CD14-positive monocyte (primary cell): ENCODE results near the gene GAS6. TPM values are rescaled to one million over a fixed set of nuclear protein-coding genes. Genes with fewer than 3 reads are reported as not detected.

Experiments
- DNase-seq, 3 donors: peaks; one replicate each; pipeline ENCODE4 v3.0.0-alpha.2; 2011 to 2022
- H2AFZ ChIP-seq: 2 replicates; pipeline ENCODE4 v1.6.0; 2012; ENCODE audit warnings: mild to moderate bottlenecking, low read depth, low read length, inconsistent platforms; ENCODE audit not compliant: insufficient read depth, poor library complexity, severe bottlenecking
- H3K27ac ChIP-seq, 2 donors: 1 replicate in 1 of 2; 2 replicates in 1 of 2; pipeline ENCODE4 v1.5.1; 2012 to 2013; ENCODE audit warnings: low read length in 2 of 2, control low read depth in 1 of 2, inconsistent platforms in 1 of 2, low read depth in 1 of 2, mild to moderate bottlenecking in 1 of 2
- H3K27me3 ChIP-seq, 2 donors: one replicate each; pipeline versions ENCODE4 v1.6.0 to v1.6.1; 2011 to 2013; ENCODE audit warnings: low read length in 2 of 2; ENCODE audit not compliant: control insufficient read depth in 2 of 2, insufficient read depth in 2 of 2
- H3K36me3 ChIP-seq, 2 donors: replicated peaks in 1 of 2; 1 replicate in 1 of 2; 2 replicates in 1 of 2; pipeline versions ENCODE4 v1.5.1 to v1.6.1; 2012 to 2013; ENCODE audit warnings: low read length in 2 of 2, control low read depth in 1 of 2, inconsistent platforms in 1 of 2, mild to moderate bottlenecking in 1 of 2; ENCODE audit not compliant: insufficient read depth in 2 of 2, control insufficient read depth in 1 of 2
- H3K4me1 ChIP-seq, 2 donors: 1 replicate in 1 of 2; 2 replicates in 1 of 2; pipeline versions ENCODE4 v1.5.1 to v1.6.1; 2012 to 2013; ENCODE audit warnings: low read length in 2 of 2, control low read depth in 1 of 2, inconsistent platforms in 1 of 2, mild to moderate bottlenecking in 1 of 2, moderate library complexity in 1 of 2; ENCODE audit not compliant: insufficient read depth in 2 of 2, control insufficient read depth in 1 of 2
- H3K4me2 ChIP-seq: replicated peaks from 2 replicates; pipeline ENCODE3; 2012; ENCODE audit warnings: low read length, moderate library complexity, mild to moderate bottlenecking; ENCODE audit not compliant: poor library complexity, severe bottlenecking; ENCODE audit errors: extremely low read depth
- H3K4me3 ChIP-seq, 3 experiments: fragments of 200-600 bp in 1 of 3; sonication (generic) in 1 of 3; replicated peaks in 1 of 3; 1 replicate in 2 of 3; 2 replicates in 1 of 3; pipeline ENCODE4 v1.5.1; 2011 to 2013; ENCODE audit warnings: low read length in 3 of 3, mild to moderate bottlenecking in 3 of 3, control low read depth in 2 of 3, low read depth in 2 of 3, inconsistent platforms in 1 of 3, moderate library complexity in 1 of 3
- H3K79me2 ChIP-seq: 2 replicates; pipeline ENCODE4 v1.6.0; 2012; ENCODE audit warnings: mild to moderate bottlenecking, control low read depth, inconsistent platforms, low read length, moderate library complexity; ENCODE audit not compliant: insufficient read depth
- H3K9ac ChIP-seq: 2 replicates; pipeline ENCODE4 v1.6.0; 2017; ENCODE audit warnings: low read length, mild to moderate bottlenecking; ENCODE audit not compliant: insufficient read depth, poor library complexity, severe bottlenecking
- H3K9me3 ChIP-seq, 2 donors: replicated peaks in 1 of 2; 1 replicate in 1 of 2; 2 replicates in 1 of 2; pipeline versions ENCODE4 v1.5.1 to v1.6.1; 2012 to 2013; ENCODE audit warnings: low read length in 2 of 2, control low read depth in 1 of 2; ENCODE audit not compliant: control insufficient read depth in 1 of 2, insufficient read depth in 1 of 2
- H4K20me1 ChIP-seq: 2 replicates; pipeline ENCODE4 v1.6.0; 2012; ENCODE audit warnings: mild to moderate bottlenecking, low read length, control low read depth, moderate library complexity; ENCODE audit not compliant: insufficient read depth
- H3K27ac Mint-ChIP-seq, 7 donors: one replicate each; pipeline ENCODE4 v1.8.0; 2020; ENCODE audit warnings: mild to moderate bottlenecking in 7 of 7, mixed read lengths in 7 of 7, moderate library complexity in 6 of 7, inconsistent platforms in 2 of 7
- H3K27me3 Mint-ChIP-seq, 3 donors: one replicate each; pipeline ENCODE4 v1.8.0; 2021 to 2022; ENCODE audit warnings: low read depth in 3 of 3, mild to moderate bottlenecking in 3 of 3, mixed read lengths in 3 of 3, moderate library complexity in 3 of 3, inconsistent platforms in 1 of 3
- H3K36me3 Mint-ChIP-seq, 2 donors: one replicate each; pipeline ENCODE4 v1.8.0; 2020; ENCODE audit warnings: mixed read lengths in 2 of 2, inconsistent platforms in 1 of 2, mild to moderate bottlenecking in 1 of 2
- H3K4me1 Mint-ChIP-seq: one replicate; pipeline ENCODE4 v1.8.0; 2020; ENCODE audit warnings: mild to moderate bottlenecking, mixed read lengths
- H3K4me3 Mint-ChIP-seq, 2 donors: one replicate each; pipeline ENCODE4 v1.8.0; 2020; ENCODE audit warnings: mild to moderate bottlenecking in 2 of 2, mixed read lengths in 2 of 2, moderate library complexity in 1 of 2
- H3K9me3 Mint-ChIP-seq, 7 donors: one replicate each; pipeline ENCODE4 v1.8.0; 2020 to 2022; ENCODE audit warnings: mixed read lengths in 7 of 7, mild to moderate bottlenecking in 6 of 7, moderate library complexity in 6 of 7, inconsistent platforms in 2 of 7
- CTCF ChIP-seq: fragments of 200-600 bp; IDR thresholded peaks from one replicate; pipeline ENCODE4 v1.8.0; 2022; ENCODE audit warnings: antibody characterized with exemption, mild to moderate bottlenecking
- WGBS: methylation state at CpG from one replicate; pipeline ENCODE4 v1.1.5; 2013; ENCODE audit warnings: missing lambda C conversion rate; ENCODE audit not compliant: insufficient coverage; 5-methylcytosine and 5-hydroxymethylcytosine counted together
- intact Hi-C, 2 donors: fragments of 100-400 bp; cut with micrococcal nuclease; formaldehyde crosslinking; loops; one replicate each; pipeline versions ENCODE4 v1.15.0 to v1.15.1; 2023
- polyA plus RNA-seq, 3 donors: library from polyadenylated mRNA; depleted of rRNA in 1 of 3; unstranded in 2 of 3; stranded (reverse) in 1 of 3; fragments of 300-500 nt in 2 of 3; fragments of >200 nt in 1 of 3; fragmentation: Illumina TruSeq in 2 of 3; gene quantifications; 1 replicate in 2 of 3; 2 replicates in 1 of 3; pipeline ENCODE4 v1.2.3, GENCODE V29; 2012 to 2021

GAS6 gene
- polyA plus RNA-seq, 3 donors: 1.8 to 7.5 (median 1.9) TPM

DNA sequence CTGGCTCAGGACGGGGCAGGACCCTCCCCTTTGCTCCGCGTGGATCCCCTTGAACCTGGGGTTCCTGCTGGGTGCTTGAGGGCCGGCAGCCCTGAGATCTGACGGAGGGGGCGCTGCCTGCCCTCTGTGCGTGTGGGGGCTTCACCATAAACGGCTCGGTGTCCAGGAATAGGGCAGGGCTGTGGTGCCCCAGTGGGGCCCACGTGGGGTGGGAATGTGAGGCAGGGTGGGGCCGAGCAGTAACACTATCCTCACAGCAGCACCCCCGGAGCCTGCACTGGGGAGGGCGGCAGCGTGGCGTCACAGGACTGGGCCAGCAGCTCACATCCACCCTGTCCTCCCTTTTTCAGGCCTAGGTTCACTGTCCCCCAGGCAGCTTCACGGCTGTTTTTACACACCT, 38.0 kb downstream of the GAS6 start:
- H3K4me1 ChIP-seq: no peaks in the 10 kb centered on the region
- H3K27me3 ChIP-seq: no peaks in the 10 kb centered on the region
- H3K4me3 ChIP-seq: no peak overlapping the region
- H4K20me1 ChIP-seq: no peaks in the 10 kb centered on the region
- no peak overlapping the region for H3K4me2 ChIP-seq
- no peak overlapping the region for H2AFZ ChIP-seq
- Mint-ChIP-seq H3K36me3 (peaks cover 37 to 72% of the 10 kb centered on the region in 2 donors), H3K4me1 (no peaks in the 10 kb centered on the region), H3K4me3 (no peak overlapping the region), H3K9me3 (peaks cover 14 to 71% (median 37%) of the 10 kb centered on the region in 7 donors), H3K27ac (no peak overlapping the region), H3K27me3 (peaks cover 0 to 2% (median 2%) of the 10 kb centered on the region in 3 donors)
- H3K36me3 ChIP-seq: peaks cover 4 to 25% of the 10 kb centered on the region in 2 donors
- no peak for DNase-seq
- no peak for TF ChIP-seq CTCF
- H3K79me2 ChIP-seq: no peaks in the 10 kb centered on the region
- intact Hi-C loops: no loop called here
- WGBS: 97% methylated on average over 13 of the region's 16 CpGs
- H3K9ac ChIP-seq: no peak overlapping the region
- H3K9me3 ChIP-seq: peaks cover 41 to 72% of the 10 kb centered on the region in 2 donors
- H3K27ac ChIP-seq: no peak overlapping the region

- Mint-ChIP-seq H3K36me3 (peaks cover 37 to 80% of the 10 kb centered on the region in 2 donors), H3K4me3 (no peak overlapping the region), H3K4me1 (no peaks in the 10 kb centered on the region), H3K27me3 (peaks cover 0 to 2% (median 2%) of the 10 kb centered on the region in 3 donors), H3K27ac (no peak overlapping the region), H3K9me3 (peaks cover 19 to 83% (median 44%) of the 10 kb centered on the region in 7 donors)
- H3K27me3 ChIP-seq: no peaks in the 10 kb centered on the region
- H2AFZ ChIP-seq: no peak overlapping the region
- no peak for DNase-seq
- H3K9ac ChIP-seq: no peak overlapping the region
- H3K4me2 ChIP-seq: no peak overlapping the region
- H3K4me1 ChIP-seq: no peaks in the 10 kb centered on the region
- no peaks in the 10 kb centered on the region for H4K20me1 ChIP-seq
- H3K4me3 ChIP-seq: no peak overlapping the region
- TF ChIP-seq CTCF: no peak
- H3K9me3 ChIP-seq: peaks cover 45 to 89% of the 10 kb centered on the region in 2 donors
- H3K36me3 ChIP-seq: peaks cover 4 to 25% of the 10 kb centered on the region in 2 donors
- no peak overlapping the region for H3K27ac ChIP-seq
- intact Hi-C loops: no loop called here
- WGBS: 85% methylated on average over 15 of the region's 19 CpGs
- no peaks in the 10 kb centered on the region for H3K79me2 ChIP-seq
These were observed 40.1 kb downstream of the GAS6 start for GRCh38 chr13:113823771-113824170.
